DND-41 (cell line): ENCODE results near the gene MAP3K14.

Experiments used
- ATAC-seq: fragments of 200-7000 bp; cut with Tn5 transposase; 3 replicates; pipeline ENCODE4 v1.9.1; 2021; ENCODE audit warnings: low read depth; ENCODE audit not compliant: insufficient read depth
- DNase-seq: peaks from one replicate; pipeline ENCODE4 v3.0.0-alpha.2; 2020
- H2AFZ ChIP-seq: 2 replicates; pipeline ENCODE4 v1.6.0; 2012; ENCODE audit warnings: low read depth, low read length
- H3K27ac ChIP-seq: 2 replicates; pipeline ENCODE4 v1.5.1; 2012; ENCODE audit warnings: low read length, inconsistent platforms
- H3K27me3 ChIP-seq: fragments of 200-600 bp; sonication (generic); 2 replicates; pipeline ENCODE4 v1.6.0; 2012; ENCODE audit warnings: low read length, mild to moderate bottlenecking, inconsistent platforms; ENCODE audit not compliant: insufficient read depth, poor library complexity
- H3K36me3 ChIP-seq: 2 replicates; pipeline ENCODE4 v1.5.1; 2012; ENCODE audit warnings: low read length, inconsistent platforms; ENCODE audit not compliant: insufficient read depth
- H3K4me1 ChIP-seq: 2 replicates; pipeline ENCODE4 v1.5.1; 2012; ENCODE audit warnings: mild to moderate bottlenecking, low read length; ENCODE audit not compliant: insufficient read depth
- H3K4me2 ChIP-seq: 2 replicates; pipeline ENCODE4 v1.6.0; 2012; ENCODE audit warnings: mild to moderate bottlenecking, moderate library complexity, low read length, inconsistent platforms; ENCODE audit not compliant: insufficient read depth
- H3K4me3 ChIP-seq, 2 experiments: fragments of 200-600 bp in 1 of 2; shearing (Covaris generic) in 1 of 2; 2 replicates each; pipeline ENCODE4 v1.5.1; 2012 to 2016; ENCODE audit warnings: inconsistent platforms in 2 of 2, low read length in 2 of 2, mild to moderate bottlenecking in 2 of 2, low read depth in 1 of 2, moderate library complexity in 1 of 2
- H3K79me2 ChIP-seq: 2 replicates; pipeline ENCODE4 v1.6.0; 2012; ENCODE audit warnings: low read length, inconsistent platforms; ENCODE audit not compliant: insufficient read depth
- H3K9ac ChIP-seq: 2 replicates; pipeline ENCODE4 v1.6.0; 2012; ENCODE audit warnings: low read depth, mild to moderate bottlenecking, inconsistent platforms, low read length, moderate library complexity
- H3K9me3 ChIP-seq: 2 replicates; pipeline ENCODE4 v1.5.1; 2012; ENCODE audit warnings: low read length, moderate library complexity, mild to moderate bottlenecking, inconsistent platforms; ENCODE audit not compliant: insufficient read depth, severe bottlenecking
- H4K20me1 ChIP-seq: 2 replicates; pipeline ENCODE4 v1.6.0; 2012; ENCODE audit warnings: low read length; ENCODE audit not compliant: insufficient read depth
- CTCF ChIP-seq: IDR thresholded peaks from 2 replicates; pipeline ENCODE4 v1.5.1; 2012; ENCODE audit warnings: borderline replicate concordance, low read length, moderate library complexity, mild to moderate bottlenecking; ENCODE audit not compliant: poor library complexity, severe bottlenecking; ENCODE audit errors: extremely low read depth
- EZH2 ChIP-seq: IDR thresholded peaks from 3 replicates; pipeline ENCODE4 v1.6.1; 2012; ENCODE audit warnings: borderline replicate concordance, low read depth, mild to moderate bottlenecking, moderate library complexity, low read length, inconsistent platforms; ENCODE audit not compliant: severe bottlenecking

The MAP3K14 gene

DNA sequence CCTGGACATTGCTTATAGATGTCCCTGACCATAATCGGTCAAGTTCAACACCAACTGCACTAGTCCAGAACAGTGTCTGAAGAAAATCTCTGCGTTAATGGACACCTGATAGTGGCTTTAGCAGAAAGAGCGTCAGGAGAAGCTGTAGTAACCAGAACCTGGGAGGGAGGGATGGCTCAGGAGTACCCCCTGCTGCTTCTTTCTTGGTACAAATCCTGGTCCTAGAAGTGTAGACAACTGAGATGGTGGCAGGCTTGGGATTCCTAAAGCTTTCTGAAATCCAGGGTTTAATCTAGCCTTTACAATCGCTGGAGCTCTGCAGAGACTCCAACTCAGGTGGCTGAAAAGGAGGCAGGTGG, 5.4 kb downstream of the MAP3K14 start:
- Histone ChIP-seq H3K36me3 (peaks cover 26% of the 10 kb centered on the region), H4K20me1 (peaks cover 18% of the 10 kb centered on the region), H3K27me3 (no peaks in the 10 kb centered on the region), H2AFZ (no peak overlapping the region), H3K79me2 (peaks cover 93% of the 10 kb centered on the region), H3K9me3 (no peaks in the 10 kb centered on the region), H3K4me2 (peak overlapping the region; percentile 74), H3K9ac (peak overlapping the region; percentile 45), H3K4me1 (peaks cover 54% of the 10 kb centered on the region), H3K4me3 (no peak overlapping the region), H3K27ac (peak overlapping the region; percentile 81)
- DNase-seq (no peak), ATAC-seq (no peak)
- no peak for TF ChIP-seq EZH2
- TF ChIP-seq CTCF = no peak

DNA sequence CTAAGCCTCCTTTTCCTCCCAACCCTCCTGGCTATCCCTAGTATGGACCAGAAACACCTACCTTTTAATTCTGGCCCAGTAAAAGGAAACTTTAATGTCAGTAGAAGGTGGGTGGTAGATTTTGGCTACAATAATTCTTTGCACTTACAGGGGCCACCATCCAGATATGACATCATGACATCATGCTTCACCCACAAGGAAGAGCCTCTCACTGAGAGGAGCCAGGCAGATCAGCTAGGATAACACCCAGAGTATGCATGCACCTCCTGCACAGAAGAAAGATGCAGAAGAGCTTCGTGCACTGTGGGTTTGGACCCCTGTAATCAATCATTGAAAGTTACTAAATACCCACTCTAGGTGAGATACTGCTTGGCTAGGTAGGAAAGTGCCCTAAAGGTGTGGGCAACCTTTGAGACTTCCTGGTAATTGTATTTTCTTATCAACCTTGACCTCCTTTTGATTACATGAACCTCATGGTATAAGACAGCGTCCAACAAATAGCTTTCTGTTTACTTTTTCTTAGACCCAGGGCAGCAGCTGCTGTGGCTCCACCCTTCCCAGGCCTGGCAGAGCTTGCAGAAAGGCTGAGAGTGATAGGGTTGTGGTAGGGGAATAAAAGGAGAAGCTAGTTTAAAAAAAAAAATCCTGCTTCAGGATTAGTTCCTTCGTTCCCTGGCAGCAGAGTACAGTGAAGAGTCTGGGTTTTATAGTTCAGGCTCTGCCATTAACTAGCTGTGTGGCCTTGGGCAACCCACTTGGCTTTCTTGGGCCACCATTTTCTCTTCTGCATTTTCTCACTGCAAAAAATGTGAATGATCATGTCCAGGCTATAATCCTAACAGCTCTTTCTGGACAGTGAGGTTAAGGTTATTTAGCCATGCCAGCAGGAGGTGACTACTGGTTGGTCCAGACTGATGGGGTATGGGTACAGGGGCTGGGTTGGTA, 6.2 kb downstream of the MAP3K14 start:
- TF ChIP-seq CTCF (no peak), EZH2 (no peak)
- peak overlapping the region; percentile 81 for H3K27ac ChIP-seq
- H3K79me2 ChIP-seq = peaks cover 93% of the 10 kb centered on the region
- H3K27me3 ChIP-seq = no peaks in the 10 kb centered on the region
- peaks cover 27% of the 10 kb centered on the region for H3K36me3 ChIP-seq
- H3K4me2 ChIP-seq = peak overlapping the region; percentile 74; the same call in 1 of the 2 replicates
- ATAC-seq (no peak), DNase-seq (no peak)
- H3K4me1 ChIP-seq = peaks cover 47% of the 10 kb centered on the region
- H3K4me3 ChIP-seq = no peak overlapping the region
- no peak overlapping the region for H3K9ac ChIP-seq
- H2AFZ ChIP-seq = no peak overlapping the region
- H3K9me3 ChIP-seq = no peaks in the 10 kb centered on the region
- peaks cover 21% of the 10 kb centered on the region for H4K20me1 ChIP-seq

DNA sequence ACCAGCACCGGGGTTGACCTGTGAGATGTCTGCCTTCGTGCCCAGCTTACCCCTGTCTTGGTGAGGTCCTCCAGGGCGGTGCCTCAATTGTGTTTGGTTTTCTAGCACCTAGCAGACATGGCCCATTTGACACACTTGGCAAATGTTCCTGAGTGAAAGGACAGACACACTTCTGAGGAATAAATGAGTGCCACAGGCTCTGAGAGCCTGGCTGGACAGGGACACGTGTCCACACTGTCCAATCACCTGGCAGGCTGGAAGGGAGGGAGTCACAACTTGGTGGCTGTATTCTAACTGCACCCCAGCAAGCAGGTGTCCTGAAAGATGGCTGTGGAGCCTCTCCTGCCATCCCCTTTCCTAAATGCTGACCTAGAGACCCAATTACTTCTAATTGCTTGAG, 7.4 kb downstream of the MAP3K14 start:
- H3K36me3 ChIP-seq = peaks cover 29% of the 10 kb centered on the region
- H3K27ac ChIP-seq = no peak overlapping the region
- H3K4me1 ChIP-seq = peaks cover 34% of the 10 kb centered on the region
- no peaks in the 10 kb centered on the region for H3K9me3 ChIP-seq
- H2AFZ ChIP-seq = no peak overlapping the region
- DNase-seq (no peak), ATAC-seq (no peak)
- TF ChIP-seq EZH2 (no peak), CTCF (no peak)
- H3K4me3 ChIP-seq = no peak overlapping the region
- peaks cover 91% of the 10 kb centered on the region for H3K79me2 ChIP-seq
- H3K9ac ChIP-seq = no peak overlapping the region
- no peaks in the 10 kb centered on the region for H3K27me3 ChIP-seq
- H3K4me2 ChIP-seq = no peak overlapping the region
- H4K20me1 ChIP-seq = peaks cover 22% of the 10 kb centered on the region

DNA sequence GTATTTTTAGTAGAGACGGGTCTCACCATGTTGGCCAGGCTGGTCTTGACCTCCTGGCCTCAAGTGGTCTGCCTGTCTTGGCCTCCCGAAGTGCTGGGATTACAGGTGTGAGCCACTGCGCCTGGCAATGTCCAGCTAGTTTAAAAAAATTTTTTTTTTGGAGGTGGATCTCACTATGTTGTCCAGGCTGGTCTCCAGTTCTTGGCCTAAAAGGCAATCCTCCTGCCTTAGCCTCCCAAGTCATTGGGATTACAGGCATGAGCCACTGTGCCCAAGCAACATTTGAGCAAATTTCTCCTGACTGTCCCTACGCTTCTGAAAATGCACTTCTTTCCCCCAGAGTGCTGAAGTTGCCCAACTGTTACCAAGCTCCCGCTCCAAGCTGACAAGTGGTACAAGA, 8.0 kb downstream of the MAP3K14 start:
- Histone ChIP-seq H3K4me1 (peaks cover 29% of the 10 kb centered on the region), H3K79me2 (peaks cover 87% of the 10 kb centered on the region), H3K27ac (no peak overlapping the region)

More for the DNA sequence above, 8.0 kb downstream of the MAP3K14 start:
- DNase-seq = no peak
- no peak overlapping the region for H3K9ac ChIP-seq
- no peak overlapping the region for H2AFZ ChIP-seq
- peaks cover 22% of the 10 kb centered on the region for H4K20me1 ChIP-seq
- no peaks in the 10 kb centered on the region for H3K9me3 ChIP-seq
- ATAC-seq = no peak
- no peak overlapping the region for H3K4me3 ChIP-seq
- H3K27me3 ChIP-seq = no peaks in the 10 kb centered on the region
- no peak overlapping the region for H3K4me2 ChIP-seq
- TF ChIP-seq EZH2 (no peak), CTCF (no peak)
- peaks cover 29% of the 10 kb centered on the region for H3K36me3 ChIP-seq
